ENCODE measurements around the gene CMYA5. TPM values are rescaled to one million over a fixed set of nuclear protein-coding genes. Genes with fewer than 3 reads are reported as not detected.

Gene CMYA5
- total and polyA plus RNA-seq, 9 donors: 71.3 to 213 (median 160) TPM

DNA sequence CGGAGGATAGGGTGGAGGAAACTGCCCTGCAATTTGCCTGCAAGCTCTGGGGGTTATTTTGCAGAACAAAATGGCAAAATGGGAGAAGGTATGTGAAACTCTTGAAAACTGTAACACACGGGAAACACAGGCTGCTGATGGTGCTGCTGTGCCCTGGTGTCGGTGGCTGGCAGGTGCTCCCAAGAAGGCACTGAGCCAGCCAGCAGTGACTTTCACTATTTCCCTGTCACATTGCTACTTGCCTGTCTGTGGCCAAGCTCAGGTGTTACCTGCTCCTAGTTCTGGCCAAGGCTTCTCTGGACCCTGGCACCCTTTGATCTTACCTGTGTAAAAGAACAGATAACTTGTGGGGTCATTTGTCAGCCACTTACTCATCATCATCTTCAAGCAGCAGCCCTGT is 102.2 kb downstream of the CMYA5 start:
- WGBS (ENCODE audit: insufficient coverage): 73% methylated on average over 3 of the region's 3 CpGs
- DNase-seq: no peak
- Histone ChIP-seq H3K27me3 (ENCODE audit: control insufficient read depth, insufficient read depth, low read length) (no peaks in the 10 kb centered on the region), H3K9me3 (replicated peaks; ENCODE audit: control insufficient read depth, low read depth, low read length) (no peaks in the 10 kb centered on the region), H3K4me1 (ENCODE audit: control insufficient read depth, insufficient read depth, low read length) (peaks cover 6% of the 10 kb centered on the region), H3K27ac (ENCODE audit: low read length) (no peak overlapping the region), H3K36me3 (ENCODE audit: control insufficient read depth, insufficient read depth, low read length) (peaks cover 38% of the 10 kb centered on the region), H3K4me3 (ENCODE audit: low read length) (no peak overlapping the region)

DNA sequence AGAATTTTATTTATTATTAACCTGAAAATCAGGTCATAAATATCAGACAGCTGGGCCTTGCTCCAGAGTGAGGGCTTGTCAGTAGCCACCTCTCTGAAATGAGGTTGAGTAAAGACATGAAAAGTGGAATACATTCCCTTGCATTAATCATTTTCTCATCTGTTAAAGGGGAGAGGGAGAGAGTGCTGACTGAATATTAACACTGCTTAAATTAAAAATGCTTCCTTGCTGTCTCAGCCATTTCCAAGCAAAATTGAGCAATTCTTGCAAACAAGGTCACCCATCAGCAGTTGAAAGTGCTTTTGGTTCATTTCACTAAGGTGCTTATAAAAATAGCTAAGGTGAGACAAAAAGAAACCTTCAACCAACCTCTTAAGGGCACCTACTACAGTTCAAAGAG is 102.8 kb downstream of the CMYA5 start:
- no peaks in the 10 kb centered on the region for H3K9me3 ChIP-seq (replicated peaks; ENCODE audit: control insufficient read depth, low read depth, low read length)
- DNase-seq: no peak
- no peak overlapping the region for H3K27ac ChIP-seq (ENCODE audit: low read length)
- peaks cover 39% of the 10 kb centered on the region for H3K36me3 ChIP-seq (ENCODE audit: control insufficient read depth, insufficient read depth, low read length)
- H3K27me3 ChIP-seq (ENCODE audit: control insufficient read depth, insufficient read depth, low read length): no peaks in the 10 kb centered on the region
- no peak overlapping the region for H3K4me3 ChIP-seq (ENCODE audit: low read length)
- peaks cover 6% of the 10 kb centered on the region for H3K4me1 ChIP-seq (ENCODE audit: control insufficient read depth, insufficient read depth, low read length)

- DNase-seq: no peak
- 67% methylated on average over 6 of the region's 7 CpGs for WGBS (ENCODE audit: insufficient coverage)
- no peaks in the 10 kb centered on the region for H3K9me3 ChIP-seq (replicated peaks; ENCODE audit: control insufficient read depth, low read depth, low read length)
- H3K4me3 ChIP-seq (ENCODE audit: low read length): no peak overlapping the region
- no peak overlapping the region for H3K27ac ChIP-seq (ENCODE audit: low read length)
- H3K4me1 ChIP-seq (ENCODE audit: control insufficient read depth, insufficient read depth, low read length): peaks cover 6% of the 10 kb centered on the region
- H3K27me3 ChIP-seq (ENCODE audit: control insufficient read depth, insufficient read depth, low read length): no peaks in the 10 kb centered on the region
- peaks cover 44% of the 10 kb centered on the region for H3K36me3 ChIP-seq (ENCODE audit: control insufficient read depth, insufficient read depth, low read length)
These were observed 103.7 kb downstream of the CMYA5 start for GRCh38 chr5:79793304-79793703.

DNA sequence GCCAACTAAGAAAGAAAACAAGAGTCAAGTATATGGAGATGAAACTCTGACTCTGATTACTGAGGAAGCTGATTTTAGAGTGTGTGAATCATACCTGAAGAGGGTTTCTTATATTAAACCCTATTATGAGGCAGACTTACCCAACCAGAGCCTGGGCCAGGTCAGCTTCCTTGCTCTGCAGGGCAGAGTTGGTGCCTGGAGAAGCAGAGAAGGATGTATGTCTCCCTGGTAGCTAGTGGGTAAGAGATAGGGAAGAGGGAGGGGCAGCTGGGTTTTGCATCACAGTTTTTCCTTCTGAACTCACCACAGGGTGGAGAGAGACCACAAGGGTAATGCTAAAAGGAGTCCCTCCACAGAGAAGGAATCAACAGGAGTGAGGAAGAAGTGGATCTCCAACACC is 104.1 kb downstream of the CMYA5 start:
- H3K27me3 ChIP-seq (ENCODE audit: control insufficient read depth, insufficient read depth, low read length): no peaks in the 10 kb centered on the region
- H3K4me1 ChIP-seq (ENCODE audit: control insufficient read depth, insufficient read depth, low read length): peaks cover 10% of the 10 kb centered on the region
- peaks cover 44% of the 10 kb centered on the region for H3K36me3 ChIP-seq (ENCODE audit: control insufficient read depth, insufficient read depth, low read length)
- DNase-seq: no peak
- H3K27ac ChIP-seq (ENCODE audit: low read length): no peak overlapping the region
- H3K4me3 ChIP-seq (ENCODE audit: low read length): no peak overlapping the region
- no peaks in the 10 kb centered on the region for H3K9me3 ChIP-seq (replicated peaks; ENCODE audit: control insufficient read depth, low read depth, low read length)

- H3K4me1 ChIP-seq (ENCODE audit: control insufficient read depth, insufficient read depth, low read length): peaks cover 12% of the 10 kb centered on the region
- H3K4me3 ChIP-seq (ENCODE audit: low read length): no peak overlapping the region
- 77% methylated on average over 3 of the region's 3 CpGs for WGBS (ENCODE audit: insufficient coverage)
- H3K9me3 ChIP-seq (replicated peaks; ENCODE audit: control insufficient read depth, low read depth, low read length): no peaks in the 10 kb centered on the region
- H3K27ac ChIP-seq (ENCODE audit: low read length): no peak overlapping the region
- H3K36me3 ChIP-seq (ENCODE audit: control insufficient read depth, insufficient read depth, low read length): peaks cover 43% of the 10 kb centered on the region
- no peak for DNase-seq
- H3K27me3 ChIP-seq (ENCODE audit: control insufficient read depth, insufficient read depth, low read length): no peaks in the 10 kb centered on the region
These were observed 104.7 kb downstream of the CMYA5 start for GRCh38 chr5:79794347-79794746.

- no peaks in the 10 kb centered on the region for H3K9me3 ChIP-seq (replicated peaks; ENCODE audit: control insufficient read depth, low read depth, low read length)
- H3K4me1 ChIP-seq (ENCODE audit: control insufficient read depth, insufficient read depth, low read length): peaks cover 17% of the 10 kb centered on the region
- no peak overlapping the region for H3K4me3 ChIP-seq (ENCODE audit: low read length)
- no peaks in the 10 kb centered on the region for H3K27me3 ChIP-seq (ENCODE audit: control insufficient read depth, insufficient read depth, low read length)
- no peak overlapping the region for H3K27ac ChIP-seq (ENCODE audit: low read length)
- peak; percentile 34 for DNase-seq
- peaks cover 40% of the 10 kb centered on the region for H3K36me3 ChIP-seq (ENCODE audit: control insufficient read depth, insufficient read depth, low read length)
- WGBS (ENCODE audit: insufficient coverage): 50% methylated on average over 5 of the region's 8 CpGs
These were observed 106.2 kb downstream of the CMYA5 start for GRCh38 chr5:79795764-79796398.

- no peak overlapping the region for H3K27ac ChIP-seq (ENCODE audit: low read length)
- DNase-seq: peak; percentile 9
- WGBS (ENCODE audit: insufficient coverage): 94% methylated on average over 4 of the region's 7 CpGs
- H3K9me3 ChIP-seq (replicated peaks; ENCODE audit: control insufficient read depth, low read depth, low read length): no peaks in the 10 kb centered on the region
- H3K27me3 ChIP-seq (ENCODE audit: control insufficient read depth, insufficient read depth, low read length): no peaks in the 10 kb centered on the region
- H3K4me1 ChIP-seq (ENCODE audit: control insufficient read depth, insufficient read depth, low read length): peaks cover 29% of the 10 kb centered on the region
- H3K36me3 ChIP-seq (ENCODE audit: control insufficient read depth, insufficient read depth, low read length): peaks cover 34% of the 10 kb centered on the region
- H3K4me3 ChIP-seq (ENCODE audit: low read length): no peak overlapping the region
These were observed 109.4 kb downstream of the CMYA5 start for GRCh38 chr5:79798893-79799590.

DNA sequence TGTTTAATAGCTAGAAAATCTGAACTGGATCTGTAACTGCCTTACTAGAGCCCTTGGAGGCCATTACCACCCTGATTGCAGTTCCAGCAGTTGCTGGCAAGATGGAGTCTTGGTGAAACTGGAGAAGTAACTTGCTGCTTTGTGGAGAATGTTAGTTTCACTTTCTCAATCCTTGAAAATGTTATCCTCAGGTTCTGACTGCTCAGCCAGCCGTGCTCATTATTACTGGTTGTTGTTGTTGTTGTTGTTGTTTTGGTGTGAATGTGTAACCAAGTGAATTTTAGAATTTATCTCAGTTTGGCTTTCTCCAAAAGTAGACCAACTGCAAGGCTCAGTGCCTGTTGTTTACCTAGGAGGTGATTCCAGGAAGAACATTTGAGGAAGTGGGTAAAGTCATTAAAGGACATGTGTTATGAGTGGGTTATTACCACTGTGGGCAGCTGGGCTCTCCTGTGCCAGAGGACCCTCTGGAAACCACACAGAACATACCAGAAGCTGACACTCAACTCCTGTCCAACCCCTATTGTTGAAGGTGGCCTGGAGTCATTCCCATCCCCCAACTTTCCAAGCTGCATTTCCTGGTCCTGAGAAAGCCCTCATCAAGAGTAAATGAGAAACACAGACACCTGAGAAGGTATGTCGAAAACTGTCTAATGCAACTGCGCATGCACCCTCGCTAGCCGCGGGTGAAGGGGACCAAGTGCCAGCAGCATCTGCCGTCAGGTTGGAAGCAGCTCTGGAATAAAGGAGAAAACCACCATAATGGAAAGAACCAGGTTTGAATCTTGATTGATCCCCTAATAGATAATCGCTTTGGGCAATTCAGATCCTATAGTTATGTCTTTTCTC is 111.6 kb downstream of the CMYA5 start:
- Histone ChIP-seq H3K4me1 (ENCODE audit: control insufficient read depth, insufficient read depth, low read length) (peaks cover 23% of the 10 kb centered on the region), H3K4me3 (ENCODE audit: low read length) (no peak overlapping the region), H3K27me3 (ENCODE audit: control insufficient read depth, insufficient read depth, low read length) (no peaks in the 10 kb centered on the region), H3K36me3 (ENCODE audit: control insufficient read depth, insufficient read depth, low read length) (peaks cover 26% of the 10 kb centered on the region), H3K27ac (ENCODE audit: low read length) (peak overlapping the region; percentile 17), H3K9me3 (replicated peaks; ENCODE audit: control insufficient read depth, low read depth, low read length) (no peaks in the 10 kb centered on the region)
- WGBS (ENCODE audit: insufficient coverage): 71% methylated on average over 7 of the region's 8 CpGs
- peak; percentile 68 for DNase-seq

DNA sequence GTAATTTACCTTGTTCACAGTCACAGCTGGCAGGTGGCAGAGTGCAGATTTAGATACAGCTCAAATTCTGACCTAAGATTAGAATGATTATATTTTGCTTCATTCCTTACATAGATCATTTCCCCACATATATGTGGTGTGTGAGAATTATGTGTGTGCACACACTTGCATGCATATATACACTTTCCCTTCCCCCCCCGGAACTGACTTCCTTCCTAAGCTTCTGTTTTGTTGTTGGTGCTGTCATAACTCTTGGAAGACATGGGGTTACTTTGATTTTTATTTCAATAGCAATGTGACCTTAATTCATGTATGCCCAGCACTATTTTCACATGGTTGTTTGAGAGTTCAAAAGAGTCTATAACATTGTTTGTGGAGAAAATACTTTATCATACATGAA is 112.8 kb downstream of the CMYA5 start:
- no peak for DNase-seq
- H3K4me1 ChIP-seq (ENCODE audit: control insufficient read depth, insufficient read depth, low read length): peaks cover 23% of the 10 kb centered on the region
- peaks cover 23% of the 10 kb centered on the region for H3K36me3 ChIP-seq (ENCODE audit: control insufficient read depth, insufficient read depth, low read length)
- H3K27me3 ChIP-seq (ENCODE audit: control insufficient read depth, insufficient read depth, low read length): no peaks in the 10 kb centered on the region
- no peak overlapping the region for H3K4me3 ChIP-seq (ENCODE audit: low read length)
- no CpG with 5 or more reads among the region's 1 CpG for WGBS (ENCODE audit: insufficient coverage)
- H3K27ac ChIP-seq (ENCODE audit: low read length): no peak overlapping the region
- no peaks in the 10 kb centered on the region for H3K9me3 ChIP-seq (replicated peaks; ENCODE audit: control insufficient read depth, low read depth, low read length)

GRCh38 chr5:79803007-79803406 is 113.4 kb downstream of the CMYA5 start:
- no peaks in the 10 kb centered on the region for H3K9me3 ChIP-seq (replicated peaks; ENCODE audit: control insufficient read depth, low read depth, low read length)
- DNase-seq: no peak
- no peaks in the 10 kb centered on the region for H3K27me3 ChIP-seq (ENCODE audit: control insufficient read depth, insufficient read depth, low read length)
- peaks cover 23% of the 10 kb centered on the region for H3K4me1 ChIP-seq (ENCODE audit: control insufficient read depth, insufficient read depth, low read length)
- H3K36me3 ChIP-seq (ENCODE audit: control insufficient read depth, insufficient read depth, low read length): peaks cover 17% of the 10 kb centered on the region
- H3K4me3 ChIP-seq (ENCODE audit: low read length): no peak overlapping the region
- no peak overlapping the region for H3K27ac ChIP-seq (ENCODE audit: low read length)
- WGBS (ENCODE audit: insufficient coverage): no CpG with 5 or more reads among the region's 2 CpGs

Data from muscle of leg (tissue), 11 donors.